ENCODE measurements around the gene GEMIN2.

- TF ChIP-seq POLR2A (IDR thresholded peaks at IDR 0.05) (no peak), CTCF (IDR thresholded peaks at IDR 0.05) (no peak)
Observed at GRCh38 chr14:39108791-39109190, 5.3 kb upstream of the GEMIN2 start.

All from breast epithelium (tissue), 3 donors.